Kidney (tissue), 14 donors: ENCODE data around the gene IGFBP6. TPM values are rescaled to one million over a fixed set of nuclear protein-coding genes. Genes with fewer than 3 reads are reported as not detected.

Experiments used
- DNase-seq, 5 donors: peaks; one replicate each; pipeline ENCODE4 v3.0.0-alpha.2; 2013 to 2020
- FAIRE-seq: peaks from 2 replicates; lab custom pipeline; 2012; peaks lifted over from hg19 to GRCh38; lab: Jason Lieb, UNC
- H3K27ac ChIP-seq, 2 donors: one replicate each; pipeline ENCODE4 v1.7.0; 2013; ENCODE audit warnings: low read depth in 2 of 2, low read length in 2 of 2, inconsistent platforms in 1 of 2
- H3K27me3 ChIP-seq: one replicate; pipeline ENCODE4 v1.7.1; 2013; ENCODE audit warnings: low read length, inconsistent platforms; ENCODE audit not compliant: control insufficient read depth, insufficient read depth
- H3K36me3 ChIP-seq, 3 donors: one replicate each; pipeline versions ENCODE4 v1.7.0 to v1.7.1; 2013; ENCODE audit warnings: low read length in 3 of 3, control low read depth in 1 of 3, inconsistent platforms in 1 of 3; ENCODE audit not compliant: insufficient read depth in 3 of 3, control insufficient read depth in 2 of 3
- H3K4me1 ChIP-seq, 3 donors: one replicate each; pipeline versions ENCODE4 v1.7.0 to v1.7.1; 2013; ENCODE audit warnings: low read length in 3 of 3, inconsistent platforms in 1 of 3, low read depth in 1 of 3; ENCODE audit not compliant: control insufficient read depth in 2 of 3, insufficient read depth in 2 of 3
- H3K4me3 ChIP-seq, 3 donors: one replicate each; pipeline versions ENCODE4 v1.7.0 to v1.8.1; 2013; ENCODE audit warnings: low read length in 3 of 3, control low read depth in 1 of 3, inconsistent platforms in 1 of 3
- H3K9ac ChIP-seq, 3 donors: one replicate each; pipeline versions ENCODE4 v1.7.0 to v1.7.1; 2013; ENCODE audit warnings: low read length in 3 of 3, control low read depth in 1 of 3, inconsistent platforms in 1 of 3
- H3K9me3 ChIP-seq, 3 donors: one replicate each; pipeline versions ENCODE4 v1.7.0 to v1.7.1; 2013; ENCODE audit warnings: low read length in 3 of 3, control low read depth in 1 of 3, inconsistent platforms in 1 of 3; ENCODE audit not compliant: control insufficient read depth in 2 of 3, insufficient read depth in 1 of 3
- intact Hi-C: fragments of 100-400 bp; cut with DNase I; formaldehyde crosslinking; loops from one replicate; pipeline ENCODE4 v1.11.1; 2022
- microRNA-seq: library from miRNA; unstranded; fragments of <30 nt; microRNA quantifications from one replicate; pipeline ENCODE4 v1.2.0, GENCODE V29; 2020
- polyA plus RNA-seq: library from polyadenylated mRNA; stranded (reverse); fragments of 350-450 nt; fragmentation: Illumina TruSeq; extraction: RNeasy Lipid Tissue Mini Kit (QIAGEN cat#74804); gene quantifications from one replicate; pipeline ENCODE4 v1.2.3, GENCODE V29; 2014; ENCODE audit warnings: low read depth, low replicate concordance; ENCODE audit not compliant: insufficient read depth
- total RNA-seq: library from RNA; stranded (reverse); fragmentation: NEBNext Ultra II Directional; extraction: Animal tissue kit (Norgen Biotek cat#: 25700); gene quantifications from one replicate; pipeline ENCODE4 v1.2.1, GENCODE V29; 2021
- TF ChIP-seq, protein P1 (sequence below): IDR thresholded peaks from 3 replicates; pipeline ENCODE4 v1.5.1; 2012; ENCODE audit warnings: mild to moderate bottlenecking, moderate library complexity, borderline replicate concordance; ENCODE audit not compliant: insufficient read depth; ENCODE audit errors: extremely low read depth
- donor health status: control.
- donor health status: control.
- donor health status: control.
- donor health status: control.
- donor health status: control.
- donor health status: DM: yes; HTN: yes; CAD: no.
- donor health status: Normal renal cell carcinoma (clear cell type).

IGFBP6 gene
- total and polyA plus RNA-seq, 2 donors from 2014 or later, result 57.3 to 203 TPM

DNA sequence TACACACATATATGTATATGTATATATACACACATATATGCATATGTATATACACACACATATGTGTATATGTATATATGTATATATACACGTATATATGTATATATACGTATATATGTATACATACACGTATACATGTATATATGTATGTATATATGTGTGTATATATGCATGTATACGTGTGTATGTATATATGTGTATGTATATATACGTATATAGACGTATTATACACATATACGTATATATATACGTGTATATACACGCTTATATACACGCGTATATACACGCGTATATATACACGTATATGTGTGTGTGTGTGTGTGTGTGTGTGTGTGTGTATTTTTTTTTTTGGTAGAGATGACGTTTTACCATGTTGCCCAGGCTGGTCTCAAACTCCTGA, 50.2 kb downstream of the IGFBP6 start:
- Histone ChIP-seq H3K4me1 (no peaks in the 10 kb centered on the region), H3K9me3 (no peaks in the 10 kb centered on the region), H3K9ac (no peak overlapping the region), H3K36me3 (no peaks in the 10 kb centered on the region), H3K4me3 (no peak overlapping the region), H3K27me3 (no peaks in the 10 kb centered on the region), H3K27ac (no peak overlapping the region)
- TF ChIP-seq, protein P1, sequence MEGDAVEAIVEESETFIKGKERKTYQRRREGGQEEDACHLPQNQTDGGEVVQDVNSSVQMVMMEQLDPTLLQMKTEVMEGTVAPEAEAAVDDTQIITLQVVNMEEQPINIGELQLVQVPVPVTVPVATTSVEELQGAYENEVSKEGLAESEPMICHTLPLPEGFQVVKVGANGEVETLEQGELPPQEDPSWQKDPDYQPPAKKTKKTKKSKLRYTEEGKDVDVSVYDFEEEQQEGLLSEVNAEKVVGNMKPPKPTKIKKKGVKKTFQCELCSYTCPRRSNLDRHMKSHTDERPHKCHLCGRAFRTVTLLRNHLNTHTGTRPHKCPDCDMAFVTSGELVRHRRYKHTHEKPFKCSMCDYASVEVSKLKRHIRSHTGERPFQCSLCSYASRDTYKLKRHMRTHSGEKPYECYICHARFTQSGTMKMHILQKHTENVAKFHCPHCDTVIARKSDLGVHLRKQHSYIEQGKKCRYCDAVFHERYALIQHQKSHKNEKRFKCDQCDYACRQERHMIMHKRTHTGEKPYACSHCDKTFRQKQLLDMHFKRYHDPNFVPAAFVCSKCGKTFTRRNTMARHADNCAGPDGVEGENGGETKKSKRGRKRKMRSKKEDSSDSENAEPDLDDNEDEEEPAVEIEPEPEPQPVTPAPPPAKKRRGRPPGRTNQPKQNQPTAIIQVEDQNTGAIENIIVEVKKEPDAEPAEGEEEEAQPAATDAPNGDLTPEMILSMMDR, result no peak
- intact Hi-C loops, result no loop called here
- peak; percentile 76 for FAIRE-seq
- no peak for DNase-seq

DNA sequence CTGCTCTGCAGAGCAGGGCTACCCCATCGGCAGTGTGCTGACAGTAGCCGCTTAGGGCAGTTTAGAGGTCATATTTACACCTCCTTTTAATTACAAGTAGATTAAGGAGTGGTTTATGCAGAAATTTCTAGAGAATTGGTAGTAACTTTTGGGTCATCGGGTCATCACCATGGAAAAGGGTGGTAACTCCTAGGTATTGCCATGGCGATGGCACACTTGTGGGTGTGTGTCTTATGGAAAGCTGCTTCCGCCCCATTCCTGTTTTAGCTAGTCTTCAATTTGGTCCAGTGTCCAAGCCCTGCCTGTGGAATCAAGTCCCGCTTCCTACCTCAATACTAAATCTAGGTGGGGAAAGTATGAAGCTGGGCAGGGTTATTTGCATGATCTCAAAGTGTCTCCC, 53.6 kb downstream of the IGFBP6 start:
- Histone ChIP-seq H3K27me3 (no peaks in the 10 kb centered on the region), H3K27ac (no peak overlapping the region), H3K4me1 (peaks cover 0 to 2% (median 0%) of the 10 kb centered on the region in 3 donors), H3K36me3 (no peaks in the 10 kb centered on the region), H3K4me3 (no peak overlapping the region), H3K9ac (no peak overlapping the region), H3K9me3 (no peaks in the 10 kb centered on the region)
- intact Hi-C loops, result no loop called here
- FAIRE-seq (no peak), DNase-seq (peak in 3 of 5 donors; percentile 21 to 32 (median 25))
- TF ChIP-seq, protein P1, result no peak

Small RNA genes lying within 50 kb of the gene (microRNA-seq; reads per million reads assigned to microRNA genes)
- gene MIR6757, result not detected

Other genes with a start within 250 kb of the IGFBP6 start
- gene KRT78, start 248.7 kb upstream of the IGFBP6 start, total RNA-seq, result not detected
- gene KRT78, start 248.7 kb upstream of the IGFBP6 start, polyA plus RNA-seq, result not detected
- gene KRT8, start 192.6 kb upstream of the IGFBP6 start, total RNA-seq, result 546 TPM
- 333 TPM for gene KRT8, start 192.6 kb upstream of the IGFBP6 start, polyA plus RNA-seq
- 386 TPM for gene KRT18, start 148.5 kb upstream of the IGFBP6 start, total RNA-seq
- gene KRT18, start 148.5 kb upstream of the IGFBP6 start, polyA plus RNA-seq, result 245 TPM
- 417 TPM for gene EIF4B, start 91.2 kb upstream of the IGFBP6 start, total RNA-seq
- 114 TPM for gene EIF4B, start 91.2 kb upstream of the IGFBP6 start, polyA plus RNA-seq
- gene TNS2, start 47.6 kb upstream of the IGFBP6 start, total RNA-seq, result 179 TPM
- gene TNS2, start 47.6 kb upstream of the IGFBP6 start, polyA plus RNA-seq, result 90.1 TPM
- gene SPRYD3, start 18.3 kb upstream of the IGFBP6 start, total RNA-seq, result 72.3 TPM
- 40.0 TPM for gene SPRYD3, start 18.3 kb upstream of the IGFBP6 start, polyA plus RNA-seq
- gene SOAT2, start 5.8 kb downstream of the IGFBP6 start, total RNA-seq, result 0.19 TPM
- gene SOAT2, start 5.8 kb downstream of the IGFBP6 start, polyA plus RNA-seq, result 0.26 TPM
- gene ZNF740, start 83.1 kb downstream of the IGFBP6 start, total RNA-seq, result 58.3 TPM
- 11.1 TPM for gene ZNF740, start 83.1 kb downstream of the IGFBP6 start, polyA plus RNA-seq
- gene CSAD, start 83.3 kb downstream of the IGFBP6 start, total RNA-seq, result 39.1 TPM
- gene CSAD, start 83.3 kb downstream of the IGFBP6 start, polyA plus RNA-seq, result 24.0 TPM
- 14.5 TPM for gene ITGB7, start 109.6 kb downstream of the IGFBP6 start, total RNA-seq
- gene ITGB7, start 109.6 kb downstream of the IGFBP6 start, polyA plus RNA-seq, result 11.0 TPM
- gene RARG, start 134.5 kb downstream of the IGFBP6 start, total RNA-seq, result 34.1 TPM
- gene RARG, start 134.5 kb downstream of the IGFBP6 start, polyA plus RNA-seq, result 13.2 TPM
- 1.5 TPM for gene ESPL1, start 170.6 kb downstream of the IGFBP6 start, total RNA-seq
- gene ESPL1, start 170.6 kb downstream of the IGFBP6 start, polyA plus RNA-seq, result 2.9 TPM
- gene PFDN5, start 197.9 kb downstream of the IGFBP6 start, total RNA-seq, result 439 TPM
- 1,405 TPM for gene PFDN5, start 197.9 kb downstream of the IGFBP6 start, polyA plus RNA-seq
- 49.0 TPM for gene MYG1, start 202.0 kb downstream of the IGFBP6 start, total RNA-seq
- gene MYG1, start 202.0 kb downstream of the IGFBP6 start, polyA plus RNA-seq, result 105 TPM
- gene AAAS, start 223.9 kb downstream of the IGFBP6 start, total RNA-seq, result 46.2 TPM
- 43.4 TPM for gene AAAS, start 223.9 kb downstream of the IGFBP6 start, polyA plus RNA-seq
- not detected for gene SP7, start 238.7 kb downstream of the IGFBP6 start, total RNA-seq
- gene SP7, start 238.7 kb downstream of the IGFBP6 start, polyA plus RNA-seq, result not detected